ENCODE results near the gene PKN2.
A peak's percentile ranks its signal among the peaks of the same experiment; 100 is the strongest.
"Not testable (repeated sequence)": the region's sequence is repeated elsewhere in the genome, so short reads cannot be mapped to it uniquely, and the experiment has no call there.

Gene PKN2

GRCh38 chr1:88784551-88784950, 100.5 kb downstream of the PKN2 start:
- Mint-ChIP-seq H3K4me3 (no peak overlapping the region), H3K36me3 (ENCODE audit: insufficient read depth) (peaks cover 30% of the 10 kb centered on the region), H3K4me1 (peaks cover 6% of the 10 kb centered on the region), H3K27me3 (no peaks in the 10 kb centered on the region), H3K9me3 (no peaks in the 10 kb centered on the region), H3K27ac (ENCODE audit: low read depth) (no peak overlapping the region)
- ATAC-seq (replicated peaks; ENCODE audit: extremely low read depth, poor library complexity, severe bottlenecking): no peak
- DNase-seq (ENCODE audit: low spot score in 2 of 2): no peak

DNA sequence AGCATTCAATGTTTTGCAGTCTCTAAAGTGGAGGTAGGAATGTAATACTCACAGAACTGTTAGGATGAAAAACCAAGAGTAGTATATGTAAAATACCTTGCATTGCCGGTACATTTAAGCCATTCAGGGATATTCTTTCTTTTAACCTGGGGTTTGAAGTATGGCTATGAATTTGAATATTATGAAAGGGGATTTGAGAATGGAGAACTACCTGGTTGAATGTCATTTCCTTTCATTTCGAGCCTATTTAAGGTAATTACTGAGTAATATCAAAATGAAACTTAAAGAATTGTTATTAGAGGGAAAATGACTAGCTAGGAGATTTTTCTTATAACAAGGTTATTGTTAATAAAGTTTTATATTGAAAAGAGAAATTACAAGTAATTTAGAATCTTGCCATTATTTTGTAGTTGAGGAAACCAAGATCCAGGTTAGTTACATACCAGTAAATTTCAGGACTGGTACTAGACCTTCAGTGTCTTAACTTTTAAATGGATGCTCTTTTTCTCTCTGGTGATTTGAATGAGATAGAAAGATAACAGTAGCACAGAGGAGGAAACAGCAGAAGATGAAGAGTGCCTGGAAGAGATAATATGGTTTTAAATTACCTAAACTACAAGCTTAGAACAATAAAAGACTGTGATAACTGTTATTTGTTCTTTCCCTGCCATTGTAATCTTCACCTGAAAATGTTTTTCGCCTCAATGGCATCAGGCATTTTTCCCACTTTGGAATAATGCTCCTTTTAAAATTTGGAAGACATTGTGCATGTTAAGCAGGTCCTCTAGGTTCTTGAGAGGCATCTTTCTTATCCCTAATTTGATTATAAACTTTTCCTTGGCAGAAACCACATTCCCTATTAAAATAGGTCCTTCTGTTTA, 103.2 kb downstream of the PKN2 start:
- peaks cover 6% of the 10 kb centered on the region for H3K4me1 Mint-ChIP-seq
- DNase-seq (ENCODE audit: low spot score in 2 of 2) (no peak), ATAC-seq (replicated peaks; ENCODE audit: extremely low read depth, poor library complexity, severe bottlenecking) (no peak)
- no peaks in the 10 kb centered on the region for H3K9me3 Mint-ChIP-seq
- H3K4me3 Mint-ChIP-seq: no peak overlapping the region
- no peaks in the 10 kb centered on the region for H3K27me3 Mint-ChIP-seq
- H3K36me3 Mint-ChIP-seq (ENCODE audit: insufficient read depth): peaks cover 34% of the 10 kb centered on the region
- no peak overlapping the region for H3K27ac Mint-ChIP-seq (ENCODE audit: low read depth)

- Mint-ChIP-seq H3K4me3 (no peak overlapping the region), H3K4me1 (no peaks in the 10 kb centered on the region), H3K9me3 (no peaks in the 10 kb centered on the region), H3K27me3 (no peaks in the 10 kb centered on the region), H3K36me3 (ENCODE audit: insufficient read depth) (peaks cover 24% of the 10 kb centered on the region), H3K27ac (ENCODE audit: low read depth) (no peak overlapping the region)
- no peak for ATAC-seq (replicated peaks; ENCODE audit: extremely low read depth, poor library complexity, severe bottlenecking)
- DNase-seq (ENCODE audit: low spot score in 2 of 2): no peak
Observed at GRCh38 chr1:88791192-88791591, 107.1 kb downstream of the PKN2 start.

DNA sequence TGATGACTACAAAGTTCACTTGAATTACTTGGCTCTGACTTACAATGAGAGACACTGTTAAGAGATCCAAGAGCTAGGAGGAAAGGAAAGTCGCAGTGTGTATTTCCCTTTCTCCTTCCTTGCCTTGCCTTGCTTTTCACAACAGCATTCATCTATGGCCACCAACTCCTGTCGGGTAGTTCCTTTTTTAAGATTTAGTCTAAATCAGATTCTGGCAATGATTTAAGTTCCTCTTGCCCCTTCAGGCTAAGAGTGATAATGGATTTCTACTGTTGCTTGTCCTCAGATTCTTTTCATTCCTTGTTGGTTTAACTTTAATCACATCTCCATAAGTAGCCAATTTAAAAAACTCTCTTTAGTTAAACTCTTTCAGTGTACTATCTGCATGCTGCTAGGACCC, 115.4 kb downstream of the PKN2 start:
- Mint-ChIP-seq H3K27ac (ENCODE audit: low read depth) (peak overlapping the region; percentile 24), H3K4me1 (peaks cover 14% of the 10 kb centered on the region), H3K4me3 (no peak overlapping the region), H3K36me3 (ENCODE audit: insufficient read depth) (peaks cover 5% of the 10 kb centered on the region), H3K27me3 (no peaks in the 10 kb centered on the region), H3K9me3 (no peaks in the 10 kb centered on the region)
- ATAC-seq (replicated peaks; ENCODE audit: extremely low read depth, poor library complexity, severe bottlenecking): no peak
- DNase-seq (ENCODE audit: low spot score in 2 of 2): no peak

- peaks cover 4% of the 10 kb centered on the region for H3K36me3 Mint-ChIP-seq (ENCODE audit: insufficient read depth)
- peak overlapping the region; percentile 24 for H3K27ac Mint-ChIP-seq (ENCODE audit: low read depth)
- no peaks in the 10 kb centered on the region for H3K27me3 Mint-ChIP-seq
- H3K4me1 Mint-ChIP-seq: peaks cover 14% of the 10 kb centered on the region
- DNase-seq (ENCODE audit: low spot score in 2 of 2) (peak; percentile 19 to 25), ATAC-seq (replicated peaks; ENCODE audit: extremely low read depth, poor library complexity, severe bottlenecking) (no peak)
- H3K4me3 Mint-ChIP-seq: no peak overlapping the region
- H3K9me3 Mint-ChIP-seq: no peaks in the 10 kb centered on the region
Observed at GRCh38 chr1:88800382-88801051, 116.4 kb downstream of the PKN2 start.

- no peak overlapping the region for H3K4me3 Mint-ChIP-seq
- DNase-seq (ENCODE audit: low spot score in 2 of 2) (no peak), ATAC-seq (replicated peaks; ENCODE audit: extremely low read depth, poor library complexity, severe bottlenecking) (no peak)
- H3K4me1 Mint-ChIP-seq: peaks cover 14% of the 10 kb centered on the region
- no peak overlapping the region for H3K27ac Mint-ChIP-seq (ENCODE audit: low read depth)
- no peaks in the 10 kb centered on the region for H3K27me3 Mint-ChIP-seq
- H3K36me3 Mint-ChIP-seq (ENCODE audit: insufficient read depth): peaks cover 11% of the 10 kb centered on the region
- no peaks in the 10 kb centered on the region for H3K9me3 Mint-ChIP-seq
Observed at GRCh38 chr1:88801575-88802208, 117.6 kb downstream of the PKN2 start.

GRCh38 chr1:88802404-88802803, 118.3 kb downstream of the PKN2 start:
- peaks cover 14% of the 10 kb centered on the region for H3K4me1 Mint-ChIP-seq
- ATAC-seq (replicated peaks; ENCODE audit: extremely low read depth, poor library complexity, severe bottlenecking) (no peak), DNase-seq (ENCODE audit: low spot score in 2 of 2) (no peak)
- no peaks in the 10 kb centered on the region for H3K9me3 Mint-ChIP-seq
- H3K36me3 Mint-ChIP-seq (ENCODE audit: insufficient read depth): peaks cover 16% of the 10 kb centered on the region
- H3K27ac Mint-ChIP-seq (ENCODE audit: low read depth): no peak overlapping the region
- H3K27me3 Mint-ChIP-seq: no peaks in the 10 kb centered on the region
- H3K4me3 Mint-ChIP-seq: no peak overlapping the region

DNA sequence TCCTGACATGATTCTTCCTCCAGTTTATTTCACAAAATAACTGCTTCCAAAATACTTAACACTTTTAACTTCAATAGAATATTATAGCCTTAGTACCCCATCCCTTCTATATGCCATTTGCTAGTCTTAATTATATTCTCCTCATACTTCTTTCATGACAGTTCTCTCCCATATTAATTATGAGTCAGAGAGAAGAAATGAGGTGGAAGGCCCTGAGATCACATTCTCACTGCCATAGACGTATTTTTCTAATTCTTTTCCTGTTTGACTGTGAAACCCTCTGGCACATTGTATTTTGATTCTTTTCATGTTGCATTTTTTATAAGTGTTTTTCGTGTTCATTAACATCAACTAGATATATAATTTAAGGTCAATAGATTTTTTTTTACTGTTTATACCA, 118.9 kb downstream of the PKN2 start:
- Mint-ChIP-seq H3K36me3 (ENCODE audit: insufficient read depth) (peaks cover 16% of the 10 kb centered on the region), H3K4me1 (peaks cover 14% of the 10 kb centered on the region), H3K9me3 (no peaks in the 10 kb centered on the region), H3K27ac (ENCODE audit: low read depth) (no peak overlapping the region), H3K27me3 (no peaks in the 10 kb centered on the region), H3K4me3 (no peak overlapping the region)
- no peak for DNase-seq (ENCODE audit: low spot score in 2 of 2)
- no peak for ATAC-seq (replicated peaks; ENCODE audit: extremely low read depth, poor library complexity, severe bottlenecking)

GRCh38 chr1:88803444-88803843, 119.4 kb downstream of the PKN2 start:
- Mint-ChIP-seq H3K9me3 (no peaks in the 10 kb centered on the region), H3K36me3 (ENCODE audit: insufficient read depth) (peaks cover 16% of the 10 kb centered on the region), H3K4me1 (peaks cover 14% of the 10 kb centered on the region), H3K4me3 (no peak overlapping the region), H3K27me3 (no peaks in the 10 kb centered on the region), H3K27ac (ENCODE audit: low read depth) (no peak overlapping the region)
- DNase-seq (ENCODE audit: low spot score in 2 of 2) (no peak), ATAC-seq (replicated peaks; ENCODE audit: extremely low read depth, poor library complexity, severe bottlenecking) (no peak)

DNA sequence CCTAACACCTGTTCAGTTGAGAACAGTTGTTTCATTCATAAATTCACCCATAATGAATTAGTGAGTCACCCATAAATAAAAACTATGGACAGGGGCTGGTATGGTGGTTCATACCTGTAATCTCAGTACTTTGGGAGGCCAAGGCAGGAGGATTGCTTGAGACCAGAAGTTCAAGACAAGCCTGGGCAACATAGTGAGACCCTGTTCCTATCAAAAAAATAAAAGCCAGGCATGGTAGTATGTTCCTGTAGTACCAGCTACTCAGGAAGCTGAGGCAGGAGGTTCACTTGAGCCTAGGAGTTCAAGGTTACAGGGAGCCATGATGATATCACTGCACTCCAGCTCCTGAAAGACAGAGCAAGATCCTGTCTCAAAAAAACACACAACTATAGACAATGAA, 128.3 kb downstream of the PKN2 start:
- no peaks in the 10 kb centered on the region for H3K27me3 Mint-ChIP-seq
- DNase-seq (ENCODE audit: low spot score in 2 of 2) (no peak), ATAC-seq (replicated peaks; ENCODE audit: extremely low read depth, poor library complexity, severe bottlenecking) (no peak)
- H3K36me3 Mint-ChIP-seq (ENCODE audit: insufficient read depth): peaks cover 26% of the 10 kb centered on the region
- no peak overlapping the region for H3K4me3 Mint-ChIP-seq
- no peaks in the 10 kb centered on the region for H3K4me1 Mint-ChIP-seq
- no peak overlapping the region for H3K27ac Mint-ChIP-seq (ENCODE audit: low read depth)
- no peaks in the 10 kb centered on the region for H3K9me3 Mint-ChIP-seq

GRCh38 chr1:88813471-88813870, 129.4 kb downstream of the PKN2 start:
- Mint-ChIP-seq H3K9me3 (no peaks in the 10 kb centered on the region), H3K4me3 (no peak overlapping the region), H3K36me3 (ENCODE audit: insufficient read depth) (peaks cover 28% of the 10 kb centered on the region), H3K4me1 (no peaks in the 10 kb centered on the region), H3K27ac (ENCODE audit: low read depth) (no peak overlapping the region), H3K27me3 (no peaks in the 10 kb centered on the region)
- DNase-seq (ENCODE audit: low spot score in 2 of 2) (no peak), ATAC-seq (replicated peaks; ENCODE audit: extremely low read depth, poor library complexity, severe bottlenecking) (no peak)

- H3K4me1 Mint-ChIP-seq; H3K27ac Mint-ChIP-seq (ENCODE audit: low read depth); DNase-seq (ENCODE audit: low spot score in 2 of 2); ATAC-seq (replicated peaks; ENCODE audit: extremely low read depth, poor library complexity, severe bottlenecking); H3K27me3 Mint-ChIP-seq; H3K9me3 Mint-ChIP-seq; H3K4me3 Mint-ChIP-seq: not testable (repeated sequence)
- H3K36me3 Mint-ChIP-seq (ENCODE audit: insufficient read depth): peaks cover 26% of the 10 kb centered on the region
Observed at GRCh38 chr1:88819642-88820041, 135.6 kb downstream of the PKN2 start.

GRCh38 chr1:88825721-88826120, 141.6 kb downstream of the PKN2 start:
- H3K4me3 Mint-ChIP-seq: no peak overlapping the region
- ATAC-seq (replicated peaks; ENCODE audit: extremely low read depth, poor library complexity, severe bottlenecking): no peak
- H3K4me1 Mint-ChIP-seq: no peaks in the 10 kb centered on the region
- no peak for DNase-seq (ENCODE audit: low spot score in 2 of 2)
- no peaks in the 10 kb centered on the region for H3K9me3 Mint-ChIP-seq
- peaks cover 15% of the 10 kb centered on the region for H3K36me3 Mint-ChIP-seq (ENCODE audit: insufficient read depth)
- no peak overlapping the region for H3K27ac Mint-ChIP-seq (ENCODE audit: low read depth)
- no peaks in the 10 kb centered on the region for H3K27me3 Mint-ChIP-seq

Data from central memory CD8-positive, alpha-beta T cell (primary cell).